Measurements from ENCODE around the gene GPR89B.
"Not testable (repeated sequence)": the region's sequence is repeated elsewhere in the genome, so short reads cannot be mapped to it uniquely, and the experiment has no call there.

Gene GPR89B

DNA sequence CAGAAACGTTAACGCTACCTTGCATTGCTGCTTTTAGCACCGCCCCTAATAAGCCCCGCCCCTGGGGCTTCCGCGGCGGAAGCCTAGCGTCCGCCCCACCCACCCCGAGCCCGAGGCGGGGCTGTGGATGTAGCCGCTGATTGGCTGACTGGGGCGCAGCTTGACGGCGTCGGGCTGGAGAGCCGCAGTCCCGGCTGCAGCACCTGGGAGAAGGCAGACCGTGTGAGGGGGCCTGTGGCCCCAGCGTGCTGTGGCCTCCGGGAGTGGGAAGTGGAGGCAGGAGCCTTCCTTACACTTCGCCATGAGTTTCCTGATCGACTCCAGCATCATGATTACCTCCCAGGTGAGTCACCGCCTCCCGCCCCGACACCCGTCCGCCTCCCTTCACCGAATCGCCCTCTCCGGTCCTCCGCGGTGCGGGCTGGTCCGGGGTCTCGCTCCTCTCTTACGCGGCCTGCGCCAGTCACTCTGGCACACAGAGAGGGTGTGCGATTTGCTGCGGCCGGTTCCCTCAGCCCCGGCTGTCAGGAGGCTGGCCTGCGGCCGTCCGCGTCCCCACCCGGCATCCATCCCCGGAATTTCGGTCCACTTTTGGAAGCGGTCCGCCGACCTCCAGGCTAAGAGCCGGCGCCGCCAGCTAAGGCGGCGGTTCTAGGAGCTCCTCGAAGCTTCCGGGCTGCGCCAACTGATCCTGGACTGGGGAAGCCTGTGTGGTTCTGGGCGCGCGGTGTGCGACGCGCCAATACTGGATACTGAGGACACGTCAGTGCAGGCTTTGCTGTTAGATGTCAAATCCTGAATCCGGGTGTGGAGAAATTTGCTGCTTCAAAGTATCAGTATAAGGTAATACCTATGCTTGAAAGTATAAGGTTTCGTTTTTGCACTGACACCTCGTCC, at the start of gene GPR89B:
TSS of gene GPR89B (plus strand) at position 185 of the 897 bp plus-strand sequence. CDS start at position 302, 117 bp downstream.
- TF ChIP-seq, protein P1, sequence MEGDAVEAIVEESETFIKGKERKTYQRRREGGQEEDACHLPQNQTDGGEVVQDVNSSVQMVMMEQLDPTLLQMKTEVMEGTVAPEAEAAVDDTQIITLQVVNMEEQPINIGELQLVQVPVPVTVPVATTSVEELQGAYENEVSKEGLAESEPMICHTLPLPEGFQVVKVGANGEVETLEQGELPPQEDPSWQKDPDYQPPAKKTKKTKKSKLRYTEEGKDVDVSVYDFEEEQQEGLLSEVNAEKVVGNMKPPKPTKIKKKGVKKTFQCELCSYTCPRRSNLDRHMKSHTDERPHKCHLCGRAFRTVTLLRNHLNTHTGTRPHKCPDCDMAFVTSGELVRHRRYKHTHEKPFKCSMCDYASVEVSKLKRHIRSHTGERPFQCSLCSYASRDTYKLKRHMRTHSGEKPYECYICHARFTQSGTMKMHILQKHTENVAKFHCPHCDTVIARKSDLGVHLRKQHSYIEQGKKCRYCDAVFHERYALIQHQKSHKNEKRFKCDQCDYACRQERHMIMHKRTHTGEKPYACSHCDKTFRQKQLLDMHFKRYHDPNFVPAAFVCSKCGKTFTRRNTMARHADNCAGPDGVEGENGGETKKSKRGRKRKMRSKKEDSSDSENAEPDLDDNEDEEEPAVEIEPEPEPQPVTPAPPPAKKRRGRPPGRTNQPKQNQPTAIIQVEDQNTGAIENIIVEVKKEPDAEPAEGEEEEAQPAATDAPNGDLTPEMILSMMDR (IDR thresholded peaks at IDR 0.05), result not testable (repeated sequence)

DNA sequence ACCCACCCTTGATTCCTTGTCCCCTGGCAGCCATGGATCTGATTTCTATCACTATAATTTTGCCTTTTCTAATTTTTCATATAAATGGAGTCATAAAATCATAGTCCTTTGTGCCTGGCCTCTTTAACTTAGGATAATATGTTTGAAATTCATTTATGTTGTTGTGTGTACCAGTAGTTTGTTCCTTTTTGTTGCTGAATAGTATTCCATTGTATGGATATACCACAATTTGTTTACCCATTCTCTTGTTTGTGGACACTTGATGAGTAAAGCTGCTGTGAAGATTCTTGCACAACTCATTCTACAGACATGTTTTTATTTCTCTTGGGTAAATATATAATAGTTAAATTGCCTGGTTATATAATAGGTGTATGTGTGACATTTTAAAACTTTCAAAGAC, 48.3 kb upstream of the GPR89B start:
- TF ChIP-seq, protein P1 (IDR thresholded peaks at IDR 0.05), result no peak

DNA sequence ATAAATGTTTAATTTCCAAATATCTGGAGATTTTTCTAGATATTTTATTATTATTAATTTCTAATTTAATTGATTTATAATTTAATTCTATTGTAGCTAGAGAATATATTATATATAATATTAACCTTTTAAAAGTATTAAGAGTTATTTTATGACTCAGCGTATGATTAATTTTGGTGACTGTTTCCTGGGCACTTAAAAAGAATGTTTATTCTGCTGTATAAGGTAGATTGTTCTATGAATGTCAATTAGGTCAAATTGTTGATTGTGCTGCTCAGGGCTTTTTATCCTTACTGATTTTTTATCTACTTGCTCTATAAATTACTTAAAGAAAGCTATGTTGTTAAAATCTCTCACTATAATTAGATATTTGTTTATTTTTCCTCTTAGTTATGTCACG, 45.7 kb upstream of the GPR89B start:
- TF ChIP-seq, protein P1 (IDR thresholded peaks at IDR 0.05), result no peak

DNA sequence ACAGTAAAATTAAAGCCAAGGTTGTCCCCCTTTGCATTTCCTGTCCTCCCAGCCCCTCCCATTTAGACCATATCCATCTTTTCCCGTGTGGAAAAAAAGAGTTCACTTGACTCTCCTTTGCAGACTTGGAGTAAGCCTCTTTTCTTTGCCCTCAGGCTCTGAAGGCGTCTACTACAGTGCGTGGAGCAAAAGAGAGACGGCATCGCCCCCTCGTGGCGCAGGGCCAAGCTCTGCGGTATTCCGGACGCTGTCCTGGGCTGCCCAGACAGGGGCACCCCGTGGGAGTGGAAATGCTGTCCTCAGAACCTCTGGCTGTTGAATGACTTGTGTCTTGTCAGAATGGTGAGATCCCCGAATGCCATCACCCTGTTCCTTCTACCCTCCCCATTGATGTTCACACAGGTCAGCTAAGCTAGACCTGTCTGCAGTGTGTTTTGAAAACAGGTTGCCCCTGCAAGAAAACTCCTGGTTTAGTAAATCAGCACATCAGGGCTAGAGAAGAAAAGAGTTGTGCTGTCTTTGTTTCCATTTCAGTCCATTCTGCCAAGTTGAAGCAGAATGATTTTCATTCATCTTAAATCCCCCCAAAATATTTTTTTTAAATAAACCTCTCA, 37.9 kb upstream of the GPR89B start:
- TF ChIP-seq, protein P1 (IDR thresholded peaks at IDR 0.05), result peak; percentile 64

DNA sequence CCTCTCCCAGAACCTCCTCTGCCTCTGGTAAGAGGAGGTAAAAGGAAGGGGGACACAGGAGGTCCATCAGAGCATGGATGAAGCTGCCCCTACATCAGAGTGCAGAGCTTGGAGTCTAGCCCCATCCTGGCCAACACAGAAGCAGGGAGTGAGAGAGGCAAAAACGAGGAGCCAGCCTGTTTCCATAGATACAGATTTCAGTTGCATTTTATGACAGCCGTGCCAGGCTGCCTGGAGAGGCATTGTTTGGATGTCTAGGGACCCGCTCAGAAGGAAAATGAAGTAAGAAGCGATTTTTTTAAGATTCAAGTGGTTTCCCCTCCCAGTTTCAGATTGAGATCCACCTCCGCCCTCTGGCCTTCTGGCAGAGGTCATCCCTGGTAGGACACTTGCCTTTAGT, 37.1 kb upstream of the GPR89B start:
- TF ChIP-seq, protein P1 (IDR thresholded peaks at IDR 0.05), result no peak

DNA sequence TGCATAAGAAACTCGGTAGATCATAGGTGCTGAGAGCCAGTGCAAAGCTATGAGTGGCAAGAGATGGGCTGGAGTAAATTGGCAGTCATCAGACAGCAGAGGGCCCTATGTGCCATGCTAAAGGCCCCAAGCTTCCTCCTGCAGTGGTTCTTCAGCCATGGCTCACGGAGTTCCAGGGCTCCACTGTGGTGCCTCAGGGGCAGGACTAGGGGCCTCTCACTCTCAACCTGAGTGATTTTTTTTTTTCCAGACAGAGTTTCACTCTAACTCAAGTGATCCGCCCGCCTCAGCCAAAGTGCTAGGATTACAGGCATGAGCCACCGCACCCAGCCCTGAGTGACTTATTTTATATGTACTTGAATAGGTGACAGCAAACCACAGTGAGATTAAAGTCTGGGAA, 36.0 kb upstream of the GPR89B start:
- TF ChIP-seq, protein P1 (IDR thresholded peaks at IDR 0.05), result no peak

DNA sequence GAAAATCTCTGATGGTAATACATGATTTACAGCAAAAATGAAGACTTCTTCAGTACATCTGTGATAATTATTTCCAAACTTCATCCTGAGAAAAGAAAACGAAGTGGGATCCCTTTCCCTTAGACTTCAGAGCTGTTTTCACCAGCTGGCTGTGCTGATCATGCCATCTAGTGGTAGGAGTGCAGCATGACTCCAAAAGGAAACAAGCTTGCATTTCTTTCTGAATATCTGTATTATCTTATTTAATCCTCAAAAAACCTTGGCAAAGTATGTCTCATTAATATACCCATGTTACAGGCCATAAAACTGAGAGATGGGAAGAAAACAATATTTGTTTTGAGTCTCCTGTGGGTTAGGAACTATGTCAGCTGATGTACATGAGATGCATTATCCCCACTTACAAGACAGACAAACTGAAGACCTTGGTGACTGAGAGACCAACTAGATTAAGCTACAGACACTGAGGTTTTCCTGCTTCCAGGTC, 35.4 kb upstream of the GPR89B start:
- TF ChIP-seq, protein P1 (IDR thresholded peaks at IDR 0.05), result peak; percentile 100
